Natural killer cell (primary cell): ENCODE measurements around the gene CA14. TPM values are rescaled to one million over a fixed set of nuclear protein-coding genes. Genes with fewer than 3 reads are reported as not detected.
"Not testable (repeated sequence)": the region's sequence is repeated elsewhere in the genome, so short reads cannot be mapped to it uniquely, and the experiment has no call there.

Source experiments
- ATAC-seq, 3 donors: fragments of 150-1000 bp in 2 of 3; fragments of 200-7000 bp in 1 of 3; cut with Tn5 transposase; 1 replicate in 1 of 3; 2 replicates in 2 of 3; pipeline ENCODE4 v1.10.0; 2021; ENCODE audit warnings: mild to moderate bottlenecking in 2 of 3, moderate library complexity in 2 of 3
- DNase-seq, 2 donors: peaks; one replicate each; pipeline versions ENCODE4 v3.0.0 to v3.0.0-alpha.2; 2013 to 2021; ENCODE audit warnings: mixed read lengths in 1 of 2
- H3K27ac ChIP-seq: one replicate; pipeline ENCODE4 v1.5.1; 2013; ENCODE audit warnings: mild to moderate bottlenecking, low read length
- H3K27me3 ChIP-seq: one replicate; pipeline ENCODE4 v1.6.1; 2013; ENCODE audit warnings: low read length; ENCODE audit not compliant: control insufficient read depth, insufficient read depth
- H3K36me3 ChIP-seq: one replicate; pipeline ENCODE4 v1.6.1; 2013; ENCODE audit warnings: low read length; ENCODE audit not compliant: control insufficient read depth, insufficient read depth
- H3K4me1 ChIP-seq: one replicate; pipeline ENCODE4 v1.6.1; 2013; ENCODE audit warnings: low read length; ENCODE audit not compliant: control insufficient read depth, insufficient read depth
- H3K4me3 ChIP-seq: one replicate; pipeline ENCODE4 v1.5.1; 2013; ENCODE audit warnings: low read length
- H3K9me3 ChIP-seq: one replicate; pipeline ENCODE4 v1.6.1; 2013; ENCODE audit warnings: low read length; ENCODE audit not compliant: control insufficient read depth, insufficient read depth
- H3K27ac Mint-ChIP-seq, 2 donors: one replicate each; pipeline ENCODE4 v1.8.0; 2022; ENCODE audit warnings: mild to moderate bottlenecking in 2 of 2, mixed read lengths in 2 of 2, moderate library complexity in 1 of 2
- H3K27me3 Mint-ChIP-seq, 2 donors: one replicate each; pipeline ENCODE4 v1.8.0; 2022; ENCODE audit warnings: low read depth in 2 of 2, mixed read lengths in 2 of 2
- H3K36me3 Mint-ChIP-seq: one replicate; pipeline ENCODE4 v1.8.0; 2022; ENCODE audit warnings: mixed read lengths
- H3K4me1 Mint-ChIP-seq, 2 donors: one replicate each; pipeline ENCODE4 v1.8.0; 2022; ENCODE audit warnings: mixed read lengths in 2 of 2
- H3K4me3 Mint-ChIP-seq: one replicate; pipeline ENCODE4 v1.8.0; 2022; ENCODE audit warnings: mild to moderate bottlenecking, moderate library complexity, mixed read lengths
- H3K9me3 Mint-ChIP-seq, 2 donors: one replicate each; pipeline ENCODE4 v1.8.0; 2022; ENCODE audit warnings: mixed read lengths in 2 of 2
- WGBS: methylation state at CpG from one replicate; pipeline ENCODE4 v1.1.7; 2013; ENCODE audit warnings: missing lambda C conversion rate; ENCODE audit not compliant: insufficient coverage; 5-methylcytosine and 5-hydroxymethylcytosine counted together
- intact Hi-C: fragments of 100-400 bp; cut with micrococcal nuclease; formaldehyde crosslinking; loops from one replicate; pipeline ENCODE4 v1.14.2; 2022
- total RNA-seq, 4 donors: library from RNA; stranded (reverse); fragments of 120-200 nt in 1 of 4; gene quantifications; one replicate each; pipeline versions ENCODE4 v1.2.3 to v1.2.4, GENCODE V29; 2013 to 2022
- TF ChIP-seq, protein P1 (sequence below): fragments of 200-600 bp; IDR thresholded peaks from one replicate; pipeline ENCODE4 v1.8.0; 2022; ENCODE audit warnings: antibody characterized with exemption

The CA14 gene
- total RNA-seq, result not detected
- not detected for total RNA-seq (2013)

DNA sequence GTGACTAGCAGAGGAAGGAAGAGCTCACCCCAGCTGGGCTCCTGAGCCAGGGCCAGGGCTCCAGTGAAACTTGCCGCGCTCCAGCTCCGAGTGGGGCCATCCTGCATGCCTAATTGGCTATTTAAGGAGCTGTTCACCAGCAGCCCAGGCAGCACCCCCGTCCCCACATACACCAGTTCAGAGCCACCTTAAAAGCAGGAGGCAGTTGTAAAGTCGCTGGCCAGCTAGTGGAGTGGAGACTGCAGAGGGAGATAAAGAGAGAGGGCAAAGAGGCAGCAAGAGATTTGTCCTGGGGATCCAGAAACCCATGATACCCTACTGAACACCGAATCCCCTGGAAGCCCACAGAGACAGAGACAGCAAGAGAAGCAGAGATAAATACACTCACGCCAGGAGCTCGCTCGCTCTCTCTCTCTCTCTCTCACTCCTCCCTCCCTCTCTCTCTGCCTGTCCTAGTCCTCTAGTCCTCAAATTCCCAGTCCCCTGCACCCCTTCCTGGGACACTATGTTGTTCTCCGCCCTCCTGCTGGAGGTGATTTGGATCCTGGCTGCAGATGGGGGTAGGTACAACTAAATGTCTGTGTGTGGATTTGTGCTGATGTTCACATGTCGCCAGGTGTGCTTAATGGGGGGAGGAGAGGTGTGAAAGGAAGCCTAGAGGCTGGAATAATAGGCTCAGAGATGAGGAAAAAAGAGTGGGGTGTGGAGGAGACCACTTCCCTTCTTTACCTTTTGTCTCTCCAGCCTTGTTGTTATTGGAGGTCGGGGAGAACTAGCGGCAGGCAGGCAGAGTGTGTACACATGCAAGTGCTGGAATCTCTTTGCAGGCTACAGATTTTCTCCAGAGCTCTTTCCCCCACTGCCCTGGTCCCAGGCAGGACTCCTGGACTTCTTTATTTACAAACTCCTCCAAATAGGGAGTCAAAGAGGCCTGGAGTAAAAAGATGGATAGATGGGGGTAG, at the start of gene CA14:
CA14 (plus strand) TSS at position 151 of the 962 bp plus-strand sequence; CDS start at position 506, 355 bp downstream.
- Histone ChIP-seq H3K36me3 (no peaks in the 10 kb centered on the region), H3K27ac (no peak within 1 kb of the TSS), H3K9me3 (no peaks in the 10 kb centered on the region), H3K4me1 (peaks cover 13% of the 10 kb centered on the region), H3K27me3 (peaks cover 36% of the 10 kb centered on the region), H3K4me3 (no peak within 1 kb of the TSS)
- Mint-ChIP-seq H3K9me3 (no peaks in the 10 kb centered on the region), H3K27me3 (peaks cover 32 to 34% of the 10 kb centered on the region in 2 donors), H3K4me1 (peaks cover 12 to 13% of the 10 kb centered on the region in 2 donors), H3K27ac (no peak within 1 kb of the TSS), H3K4me3 (no peak within 1 kb of the TSS), H3K36me3 (no peaks in the 10 kb centered on the region)
- WGBS, result 50% methylated on average over 9 of the region's 13 CpGs
- intact Hi-C loops, result loop anchor here (5.0 to 10.0 kb wide), 3 partner anchors 64 to 739 kb away; partner anchors contain the start of genes ENSA and PRPF3
- ATAC-seq (no peak), DNase-seq (no peak)
- TF ChIP-seq, protein P1, sequence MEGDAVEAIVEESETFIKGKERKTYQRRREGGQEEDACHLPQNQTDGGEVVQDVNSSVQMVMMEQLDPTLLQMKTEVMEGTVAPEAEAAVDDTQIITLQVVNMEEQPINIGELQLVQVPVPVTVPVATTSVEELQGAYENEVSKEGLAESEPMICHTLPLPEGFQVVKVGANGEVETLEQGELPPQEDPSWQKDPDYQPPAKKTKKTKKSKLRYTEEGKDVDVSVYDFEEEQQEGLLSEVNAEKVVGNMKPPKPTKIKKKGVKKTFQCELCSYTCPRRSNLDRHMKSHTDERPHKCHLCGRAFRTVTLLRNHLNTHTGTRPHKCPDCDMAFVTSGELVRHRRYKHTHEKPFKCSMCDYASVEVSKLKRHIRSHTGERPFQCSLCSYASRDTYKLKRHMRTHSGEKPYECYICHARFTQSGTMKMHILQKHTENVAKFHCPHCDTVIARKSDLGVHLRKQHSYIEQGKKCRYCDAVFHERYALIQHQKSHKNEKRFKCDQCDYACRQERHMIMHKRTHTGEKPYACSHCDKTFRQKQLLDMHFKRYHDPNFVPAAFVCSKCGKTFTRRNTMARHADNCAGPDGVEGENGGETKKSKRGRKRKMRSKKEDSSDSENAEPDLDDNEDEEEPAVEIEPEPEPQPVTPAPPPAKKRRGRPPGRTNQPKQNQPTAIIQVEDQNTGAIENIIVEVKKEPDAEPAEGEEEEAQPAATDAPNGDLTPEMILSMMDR, result no peak

DNA sequence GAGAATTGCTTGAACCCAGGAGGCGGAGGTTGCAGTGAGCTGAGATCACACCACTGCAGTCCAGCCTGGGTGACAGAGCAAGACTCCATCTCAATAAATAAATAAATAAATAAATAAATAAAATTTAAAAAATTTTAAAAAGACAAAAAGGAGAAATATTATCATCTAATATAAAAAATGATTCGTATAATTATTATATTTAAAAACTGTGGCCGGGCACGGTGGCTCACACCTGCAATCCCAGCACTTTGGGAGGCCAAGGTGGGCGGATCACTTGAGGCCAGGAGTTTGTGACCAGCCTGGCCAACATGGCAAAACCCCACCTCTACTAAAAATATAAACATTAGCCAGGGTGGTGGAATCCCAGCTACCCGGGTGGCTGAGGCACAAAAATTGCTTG, 49.1 kb upstream of the CA14 start:
- 98% methylated on average over 6 of the region's 6 CpGs for WGBS

DNA sequence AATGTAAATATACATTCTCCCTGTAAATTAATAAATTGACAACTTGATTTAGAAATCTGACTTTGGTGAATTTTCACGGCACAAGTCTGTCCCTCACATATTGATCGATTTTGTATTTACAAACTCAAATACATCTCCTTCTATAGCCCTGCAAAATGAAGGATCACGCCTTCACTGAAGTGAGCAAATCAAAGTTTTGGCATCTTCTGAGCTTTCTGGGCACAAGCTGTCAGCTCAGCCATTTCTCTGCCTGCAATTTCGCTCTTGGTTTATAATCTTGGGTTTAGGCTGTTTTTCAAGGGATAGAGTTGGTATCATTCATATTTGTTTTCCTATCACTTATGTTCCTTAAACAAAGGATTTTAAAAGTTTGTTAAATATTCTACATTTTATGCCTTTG, 47.5 kb upstream of the CA14 start:
- Histone ChIP-seq H3K27me3 (no peaks in the 10 kb centered on the region), H3K4me3 (no peak overlapping the region), H3K36me3 (no peaks in the 10 kb centered on the region), H3K27ac (no peak overlapping the region), H3K4me1 (peaks cover 11% of the 10 kb centered on the region), H3K9me3 (no peaks in the 10 kb centered on the region)
- H3K27ac Mint-ChIP-seq, result no peak overlapping the region
- H3K4me1 Mint-ChIP-seq, result peaks cover 7 to 12% of the 10 kb centered on the region in 2 donors
- TF ChIP-seq, protein P1, result no peak
- DNase-seq (no peak), ATAC-seq (no peak)
- no peaks in the 10 kb centered on the region for H3K9me3 Mint-ChIP-seq
- intact Hi-C loops, result no loop called here
- H3K36me3 Mint-ChIP-seq, result no peaks in the 10 kb centered on the region
- 96% methylated on average over 4 of the region's 4 CpGs for WGBS
- peaks cover 6 to 17% of the 10 kb centered on the region in 2 donors for H3K27me3 Mint-ChIP-seq
- no peak overlapping the region for H3K4me3 Mint-ChIP-seq

More for the DNA sequence above, 49.1 kb upstream of the CA14 start:
- intact Hi-C loops, DNase-seq, H3K4me3 ChIP-seq, H3K9me3 Mint-ChIP-seq, H3K4me3 Mint-ChIP-seq, H3K36me3 Mint-ChIP-seq, H3K4me1 ChIP-seq, H3K27ac Mint-ChIP-seq, H3K9me3 ChIP-seq, H3K4me1 Mint-ChIP-seq, H3K27ac ChIP-seq, H3K36me3 ChIP-seq, H3K27me3 ChIP-seq, ATAC-seq: not testable (repeated sequence)
- peaks cover 6 to 18% of the 10 kb centered on the region in 2 donors for H3K27me3 Mint-ChIP-seq

DNA sequence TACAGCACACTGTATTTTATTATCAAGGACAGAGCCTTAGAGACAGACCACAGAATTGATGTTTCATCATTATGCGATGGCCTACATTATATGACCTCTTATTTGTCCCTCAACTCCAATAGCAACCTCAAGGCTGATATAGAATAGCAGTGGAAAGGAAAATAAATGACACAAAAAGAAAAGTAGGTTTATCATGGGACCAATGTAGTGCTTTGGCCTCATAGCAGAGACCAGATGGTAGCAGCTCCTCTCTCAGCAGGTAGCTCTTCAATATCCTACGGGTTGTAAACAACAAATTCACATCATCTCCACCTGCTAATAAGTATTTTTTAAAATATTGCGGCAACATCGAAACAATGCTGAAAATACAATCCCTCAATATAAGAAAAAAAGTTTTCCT, 46.9 kb upstream of the CA14 start:
- Mint-ChIP-seq H3K27me3 (peaks cover 3 to 11% of the 10 kb centered on the region in 2 donors), H3K9me3 (no peaks in the 10 kb centered on the region), H3K27ac (no peak overlapping the region), H3K36me3 (no peaks in the 10 kb centered on the region), H3K4me1 (peaks cover 7 to 12% of the 10 kb centered on the region in 2 donors), H3K4me3 (no peak overlapping the region)
- ATAC-seq (no peak), DNase-seq (no peak)
- Histone ChIP-seq H3K27me3 (no peaks in the 10 kb centered on the region), H3K4me3 (no peak overlapping the region), H3K9me3 (no peaks in the 10 kb centered on the region), H3K36me3 (no peaks in the 10 kb centered on the region), H3K4me1 (peaks cover 11% of the 10 kb centered on the region), H3K27ac (no peak overlapping the region)
- WGBS, result 92% methylated on average over 1 of the region's 4 CpGs
- intact Hi-C loops, result no loop called here
- TF ChIP-seq, protein P1, result no peak
